HEK293 (cell line): ENCODE data around the gene FUT3.

Experiments used
- CTCF ChIA-PET: fragments of 350-600 bp; formaldehyde crosslinking; extraction: SDS; loops from one replicate; lab custom pipeline; 2021; ENCODE audit warnings: antibody characterized with exemption; lab: Yijun Ruan, JAX
- POLR2A ChIA-PET: fragments of 300-600 bp; formaldehyde crosslinking; extraction: SDS; loops from one replicate; lab custom pipeline; 2020; ENCODE audit warnings: antibody characterized with exemption, inconsistent platforms; lab: Yijun Ruan, JAX
- H3K27ac ChIP-seq: fragments of 200-500 bp; sonication (Bioruptor generic); 2 replicates; pipeline ENCODE4 v1.5.1; 2014; ENCODE audit warnings: low read depth, low read length, control low read depth, inconsistent platforms; ENCODE audit errors: extremely low read depth
- H3K36me3 ChIP-seq, 2 experiments: fragments of 200-500 bp in 1 of 2; sonication (Bioruptor generic) in 1 of 2; 1 replicate in 1 of 2; 2 replicates in 1 of 2; pipeline ENCODE4 v1.5.1; 2014 to 2017; ENCODE audit warnings: inconsistent platforms in 2 of 2, low read length in 2 of 2; ENCODE audit not compliant: control insufficient read depth in 2 of 2, insufficient read depth in 1 of 2
- H3K4me1 ChIP-seq: fragments of 200-500 bp; sonication (Bioruptor generic); 2 replicates; pipeline ENCODE4 v1.5.1; 2014; ENCODE audit warnings: mild to moderate bottlenecking, low read length, inconsistent platforms; ENCODE audit not compliant: control insufficient read depth, insufficient read depth
- H3K4me3 ChIP-seq: 2 replicates; pipeline ENCODE4 v1.5.1; 2011; ENCODE audit warnings: low read depth, mild to moderate bottlenecking, control low read depth, low read length, moderate library complexity
- H3K9me3 ChIP-seq: fragments of 200-500 bp; sonication (Bioruptor generic); 2 replicates; pipeline ENCODE4 v1.5.1; 2014; ENCODE audit warnings: low read depth, low read length, inconsistent platforms; ENCODE audit not compliant: control insufficient read depth, insufficient read depth
- BCL11B ChIP-seq: fragments of 450-650 bp; formaldehyde crosslinking; IDR thresholded peaks from 2 replicates; pipeline ENCODE4 v1.5.1; 2016; ENCODE audit warnings: low read depth, missing biosample characterization, missing genetic modification characterization
- EGR2 ChIP-seq: fragments of 450-650 bp; formaldehyde crosslinking; IDR thresholded peaks from 2 replicates; pipeline ENCODE4 v1.5.1; 2016; ENCODE audit warnings: low read depth, missing biosample characterization, missing genetic modification characterization
- GLIS1 ChIP-seq: fragments of 450-650 bp; formaldehyde crosslinking; IDR thresholded peaks from 2 replicates; pipeline ENCODE4 v1.5.1; 2016; ENCODE audit warnings: missing biosample characterization, missing genetic modification characterization
- GLIS2 ChIP-seq: fragments of 450-650 bp; formaldehyde crosslinking; IDR thresholded peaks from 2 replicates; pipeline ENCODE4 v1.5.1; 2016; ENCODE audit warnings: missing biosample characterization, missing genetic modification characterization
- HIC1 ChIP-seq: fragments of 450-650 bp; formaldehyde crosslinking; IDR thresholded peaks from 2 replicates; pipeline ENCODE4 v1.5.1; 2016; ENCODE audit warnings: missing biosample characterization, missing genetic modification characterization
- PRDM10 ChIP-seq: fragments of 450-650 bp; formaldehyde crosslinking; IDR thresholded peaks from 2 replicates; pipeline ENCODE4 v1.5.1; 2016; ENCODE audit warnings: missing biosample characterization, missing genetic modification characterization
- SP7 ChIP-seq: fragments of 450-650 bp; formaldehyde crosslinking; IDR thresholded peaks from 2 replicates; pipeline ENCODE4 v1.5.1; 2016; ENCODE audit warnings: missing biosample characterization, missing genetic modification characterization
- ZBTB48 ChIP-seq: fragments of 450-650 bp; formaldehyde crosslinking; IDR thresholded peaks from 2 replicates; pipeline ENCODE4 v1.5.1; 2016; ENCODE audit warnings: missing biosample characterization, missing genetic modification characterization
- ZFHX2 ChIP-seq: fragments of 450-650 bp; formaldehyde crosslinking; conservative IDR thresholded peaks from 2 replicates; pipeline ENCODE4 v1.5.1; 2016; ENCODE audit warnings: missing biosample characterization, missing genetic modification characterization
- ZIC2 ChIP-seq: fragments of 450-650 bp; formaldehyde crosslinking; IDR thresholded peaks from 2 replicates; pipeline ENCODE4 v1.5.1; 2016; ENCODE audit warnings: missing biosample characterization, missing genetic modification characterization
- ZNF19 ChIP-seq: fragments of 450-650 bp; formaldehyde crosslinking; IDR thresholded peaks from 2 replicates; pipeline ENCODE4; 2016; ENCODE audit warnings: missing biosample characterization, missing genetic modification characterization, low read depth
- ZNF350 ChIP-seq: fragments of 450-650 bp; formaldehyde crosslinking; IDR thresholded peaks from 2 replicates; pipeline ENCODE4 v1.5.0; 2017; ENCODE audit warnings: missing biosample characterization, mild to moderate bottlenecking, missing genetic modification characterization
- ZNF394 ChIP-seq: fragments of 450-650 bp; formaldehyde crosslinking; IDR thresholded peaks from 2 replicates; pipeline ENCODE4 v1.5.1; 2016; ENCODE audit warnings: missing biosample characterization, missing genetic modification characterization, mild to moderate bottlenecking, moderate library complexity, borderline replicate concordance

Gene FUT3

GRCh38 chr19:5894704-5895349 is 43.6 kb upstream of the FUT3 start:
- Histone ChIP-seq H3K27ac (no peak overlapping the region), H3K9me3 (no peaks in the 10 kb centered on the region), H3K4me1 (no peaks in the 10 kb centered on the region; the same call in 1 of the 2 replicates), H3K36me3 (peaks cover 0 to 33% of the 10 kb centered on the region in 2 experiments; a peak in 2 of 3 replicates), H3K4me3 (no peak overlapping the region)
- TF ChIP-seq GLIS1 (tag by site-specific recombination): peak; percentile 96
- peak; percentile 91 for TF ChIP-seq ZIC2 (tag by site-specific recombination)
- peak; percentile 34; the same call in 1 of the 2 replicates for TF ChIP-seq GLIS2 (tag by site-specific recombination)
- no peak for TF ChIP-seq SP7
- POLR2A ChIA-PET: no interaction called here
- CTCF ChIA-PET: interaction anchor here (0.8 to 5.3 kb wide), 2 partner anchors 91 kb away, joined by 6 to 65 read pairs; partner anchors contain the start of gene NRTN

GRCh38 chr19:5893907-5894703 is 42.9 kb upstream of the FUT3 start:
- CTCF ChIA-PET: interaction anchor here (0.5 to 5.3 kb wide), 3 partner anchors 8 to 100 kb away, joined by 3 to 65 read pairs (median 11); partner anchors contain the start of gene NRTN
- Histone ChIP-seq H3K27ac (no peak overlapping the region), H3K36me3 (peaks cover 0 to 31% of the 10 kb centered on the region in 2 experiments; a peak in 2 of 3 replicates)
- TF ChIP-seq ZNF350 (tag by site-specific recombination): no peak
- TF ChIP-seq ZFHX2 (tag by site-specific recombination): 0 out of 2 replicates have a peak, but pooled peaks have one; percentile 25
- TF ChIP-seq ZNF19: no peak
- peak; percentile 75; the same call in 1 of the 2 replicates for TF ChIP-seq ZBTB48 (tag by site-specific recombination)
- no peak for TF ChIP-seq ZNF394 (tag by site-specific recombination)
- peak; percentile 37 for TF ChIP-seq EGR2 (tag by site-specific recombination)
- 0 out of 2 replicates have a peak, but pooled peaks have one; percentile 16 for TF ChIP-seq HIC1
- no peak for TF ChIP-seq PRDM10 (tag by site-specific recombination)
- TF ChIP-seq BCL11B (tag by site-specific recombination): no peak
- TF ChIP-seq, all 188 proteins: peak for 4
- Histone ChIP-seq H3K4me1 (no peaks in the 10 kb centered on the region; the same call in 1 of the 2 replicates), H3K9me3 (no peaks in the 10 kb centered on the region), H3K4me3 (no peak overlapping the region)
- POLR2A ChIA-PET: interaction anchor here (1.3 to 3.8 kb wide), 2 partner anchors 9 to 90 kb away, joined by 7 to 25 read pairs; partner anchors contain the start of genes NDUFA11, NRTN and VMAC
